ENCODE measurements around the gene CEP120.

DNA sequence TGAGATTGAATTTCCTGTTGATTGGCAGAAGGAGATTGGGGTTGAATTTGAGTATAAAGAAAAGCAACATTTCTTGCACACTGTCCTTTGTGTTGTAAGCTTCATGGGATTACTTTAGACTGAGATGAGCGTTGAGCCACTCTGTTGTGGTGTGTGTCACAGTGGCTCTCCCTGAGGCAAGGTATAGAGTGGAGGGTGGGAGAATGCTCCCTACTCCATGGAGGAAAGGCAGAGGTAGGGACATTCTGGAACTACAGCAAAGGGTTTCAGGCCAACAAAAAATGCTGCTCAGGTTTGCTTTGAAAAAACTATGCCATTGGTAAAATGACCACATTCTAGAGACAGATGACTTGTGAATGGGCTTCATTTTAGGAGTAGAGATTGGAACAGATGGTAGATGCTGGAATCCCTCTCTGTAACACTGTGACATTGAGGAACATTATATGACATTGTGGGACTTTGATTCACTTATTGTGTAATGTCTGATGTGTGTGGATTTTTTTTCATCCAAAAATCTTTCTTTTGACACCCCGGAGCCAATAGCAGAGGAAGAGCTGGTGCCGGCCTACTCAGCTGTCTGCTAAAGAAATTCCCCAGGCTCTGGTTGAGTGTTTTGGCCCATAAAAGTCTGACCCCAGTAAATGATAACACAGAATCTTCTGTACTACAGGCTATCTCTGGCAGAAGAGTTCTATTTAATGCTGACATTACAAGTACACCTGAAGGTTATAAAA, 6.2 kb upstream of the CEP120 start:
- TF ChIP-seq GATA2 (IDR thresholded peaks at IDR 0.05; ENCODE audit: low read depth, low read length) (no peak), GATA3 (IDR thresholded peaks at IDR 0.05; ENCODE audit: low read depth, low read length) (no peak)

All from SH-SY5Y (cell line).